Smooth muscle cell (in vitro differentiated cells): ENCODE data around the gene TYRP1. TPM values are rescaled to one million over a fixed set of nuclear protein-coding genes. Genes with fewer than 3 reads are reported as not detected.

Experiments
- DNase-seq: peaks from one replicate; lab custom pipeline; 2025; ENCODE audit not compliant: unreplicated experiment; lab: John Stamatoyannopoulos, UW
- H2AFZ ChIP-seq: fragments of 200-600 bp; sonication (generic); 2 replicates; pipeline ENCODE4 v1.6.0; 2016; ENCODE audit warnings: antibody characterized with exemption, low read depth, mild to moderate bottlenecking
- H3F3A ChIP-seq: fragments of 200-600 bp; sonication (generic); 2 replicates; pipeline ENCODE4 v1.6.0; 2017; ENCODE audit warnings: antibody characterized with exemption, low read depth
- H3K27ac ChIP-seq: fragments of 200-600 bp; sonication (generic); 2 replicates; pipeline ENCODE4 v1.5.1; 2016; ENCODE audit warnings: low read depth, mild to moderate bottlenecking
- H3K27me3 ChIP-seq: fragments of 200-600 bp; sonication (generic); 2 replicates; pipeline ENCODE4 v1.6.1; 2016; ENCODE audit warnings: low read depth, mild to moderate bottlenecking
- H3K36me3 ChIP-seq: fragments of 200-600 bp; sonication (generic); 2 replicates; pipeline ENCODE4 v1.5.1; 2016; ENCODE audit warnings: low read depth
- H3K4me1 ChIP-seq: fragments of 200-600 bp; sonication (generic); 2 replicates; pipeline ENCODE4 v1.5.1; 2016; ENCODE audit warnings: low read depth
- H3K4me2 ChIP-seq: fragments of 200-600 bp; sonication (generic); 2 replicates; pipeline ENCODE4 v1.6.0; 2016; ENCODE audit warnings: mild to moderate bottlenecking
- H3K4me3 ChIP-seq: fragments of 200-600 bp; sonication (generic); 2 replicates; pipeline ENCODE4 v1.5.1; 2016; ENCODE audit warnings: mild to moderate bottlenecking
- H3K79me2 ChIP-seq: fragments of 200-600 bp; sonication (generic); 2 replicates; pipeline ENCODE4 v1.6.0; 2016; ENCODE audit warnings: low read depth, mild to moderate bottlenecking
- H3K9ac ChIP-seq: fragments of 200-600 bp; sonication (generic); 2 replicates; pipeline ENCODE4 v1.6.0; 2016; ENCODE audit warnings: low read depth
- H3K9me3 ChIP-seq: fragments of 200-600 bp; sonication (generic); replicated peaks from 2 replicates; pipeline ENCODE4 v1.5.1; 2016; ENCODE audit warnings: low read depth
- H4K20me1 ChIP-seq: fragments of 200-600 bp; sonication (generic); 2 replicates; pipeline ENCODE4 v1.6.0; 2016; ENCODE audit warnings: low read depth
- WGBS: methylation state at CpG from one replicate; pipeline ENCODE4 v1.1.7; 2016; ENCODE audit warnings: low lambda C conversion rate; 5-methylcytosine and 5-hydroxymethylcytosine counted together
- polyA plus RNA-seq: library from polyadenylated mRNA; unstranded; fragments of >200 nt; fragmentation: Nextera tagmentation; extraction: Ambion mirVana; gene quantifications from 2 replicates; pipeline ENCODE4 v1.2.1, GENCODE V29; 2016
- total RNA-seq: library from RNA; depleted of rRNA; stranded (reverse); fragments of >200 nt; gene quantifications from 2 replicates; pipeline ENCODE4 v1.2.3, GENCODE V29; 2014
- TF ChIP-seq, protein P1 (sequence below): fragments of 200-600 bp; sonication (generic); IDR thresholded peaks from 2 replicates; pipeline ENCODE4 v1.5.1; 2017; ENCODE audit warnings: borderline replicate concordance, mild to moderate bottlenecking, antibody characterized with exemption; ENCODE audit not compliant: insufficient read depth, poor library complexity, severe bottlenecking

Gene TYRP1
- total and polyA plus RNA-seq, 2 experiments from 2014 or later, result 0.41 to 0.76 TPM

- WGBS, result 81% methylated on average over 5 of the region's 5 CpGs
- Histone ChIP-seq H3K9me3 (no peaks in the 10 kb centered on the region), H3K36me3 (no peaks in the 10 kb centered on the region), H4K20me1 (no peaks in the 10 kb centered on the region), H3K4me3 (no peak overlapping the region), H2AFZ (no peak overlapping the region), H3K9ac (no peak overlapping the region), H3K79me2 (no peaks in the 10 kb centered on the region), H3K4me2 (no peak overlapping the region), H3K4me1 (peaks cover 18% of the 10 kb centered on the region), H3K27me3 (no peaks in the 10 kb centered on the region), H3F3A (peaks cover 5% of the 10 kb centered on the region), H3K27ac (no peak overlapping the region)
- no peak for DNase-seq
- TF ChIP-seq, protein P1, sequence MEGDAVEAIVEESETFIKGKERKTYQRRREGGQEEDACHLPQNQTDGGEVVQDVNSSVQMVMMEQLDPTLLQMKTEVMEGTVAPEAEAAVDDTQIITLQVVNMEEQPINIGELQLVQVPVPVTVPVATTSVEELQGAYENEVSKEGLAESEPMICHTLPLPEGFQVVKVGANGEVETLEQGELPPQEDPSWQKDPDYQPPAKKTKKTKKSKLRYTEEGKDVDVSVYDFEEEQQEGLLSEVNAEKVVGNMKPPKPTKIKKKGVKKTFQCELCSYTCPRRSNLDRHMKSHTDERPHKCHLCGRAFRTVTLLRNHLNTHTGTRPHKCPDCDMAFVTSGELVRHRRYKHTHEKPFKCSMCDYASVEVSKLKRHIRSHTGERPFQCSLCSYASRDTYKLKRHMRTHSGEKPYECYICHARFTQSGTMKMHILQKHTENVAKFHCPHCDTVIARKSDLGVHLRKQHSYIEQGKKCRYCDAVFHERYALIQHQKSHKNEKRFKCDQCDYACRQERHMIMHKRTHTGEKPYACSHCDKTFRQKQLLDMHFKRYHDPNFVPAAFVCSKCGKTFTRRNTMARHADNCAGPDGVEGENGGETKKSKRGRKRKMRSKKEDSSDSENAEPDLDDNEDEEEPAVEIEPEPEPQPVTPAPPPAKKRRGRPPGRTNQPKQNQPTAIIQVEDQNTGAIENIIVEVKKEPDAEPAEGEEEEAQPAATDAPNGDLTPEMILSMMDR, result no peak
Observed at GRCh38 chr9:12716823-12717600, 23.8 kb downstream of the TYRP1 start.

DNA sequence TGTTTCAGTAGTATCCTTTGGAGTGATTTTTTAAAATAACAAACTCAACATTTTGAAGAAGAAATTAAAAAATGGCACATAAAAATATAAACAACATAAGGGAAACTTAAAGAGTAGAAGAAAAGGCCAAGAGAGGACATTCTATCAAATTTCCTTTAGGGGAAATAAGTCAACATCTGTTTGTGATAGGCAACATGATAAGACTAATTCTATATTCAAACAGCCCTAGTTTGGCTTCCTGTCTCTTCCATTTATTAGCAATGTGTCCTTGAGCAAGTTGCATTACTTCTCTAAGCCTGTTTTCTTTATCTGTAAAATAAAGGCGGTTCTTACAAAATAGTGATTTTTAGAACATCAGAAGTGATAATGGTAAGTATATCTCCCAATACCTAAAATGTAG lies 24.7 kb downstream of the TYRP1 start:
- H3K4me2 ChIP-seq, result peak overlapping the region; percentile 80
- no peaks in the 10 kb centered on the region for H3K79me2 ChIP-seq
- DNase-seq, result no peak
- H4K20me1 ChIP-seq, result no peaks in the 10 kb centered on the region
- WGBS, result 36% methylated on average over 1 of the region's 1 CpG
- peak overlapping the region; percentile 91 for H3K27ac ChIP-seq
- TF ChIP-seq, protein P1, result no peak
- H3K4me3 ChIP-seq, result no peak overlapping the region
- H3K27me3 ChIP-seq, result no peaks in the 10 kb centered on the region
- H3K4me1 ChIP-seq, result peaks cover 18% of the 10 kb centered on the region
- peaks cover 5% of the 10 kb centered on the region for H3F3A ChIP-seq
- no peaks in the 10 kb centered on the region for H3K36me3 ChIP-seq
- H3K9ac ChIP-seq, result no peak overlapping the region
- peak overlapping the region; percentile 48 for H2AFZ ChIP-seq
- H3K9me3 ChIP-seq, result no peaks in the 10 kb centered on the region

GRCh38 chr9:12718482-12719026 lies 25.4 kb downstream of the TYRP1 start:
- peaks cover 5% of the 10 kb centered on the region for H3F3A ChIP-seq
- H3K27ac ChIP-seq, result peak overlapping the region; percentile 91
- no peaks in the 10 kb centered on the region for H4K20me1 ChIP-seq
- H3K79me2 ChIP-seq, result no peaks in the 10 kb centered on the region
- DNase-seq, result peak; percentile 9
- no peaks in the 10 kb centered on the region for H3K9me3 ChIP-seq
- TF ChIP-seq, protein P1, result no peak
- H3K4me1 ChIP-seq, result peaks cover 18% of the 10 kb centered on the region
- no peaks in the 10 kb centered on the region for H3K36me3 ChIP-seq
- H3K9ac ChIP-seq, result peak overlapping the region; percentile 59
- H3K4me2 ChIP-seq, result peak overlapping the region; percentile 80
- 4% methylated on average over 7 of the region's 7 CpGs for WGBS
- H3K27me3 ChIP-seq, result no peaks in the 10 kb centered on the region
- peak overlapping the region; percentile 48 for H2AFZ ChIP-seq
- H3K4me3 ChIP-seq, result peak overlapping the region; percentile 27

- TF ChIP-seq, protein P1, result peak; percentile 55
- no peaks in the 10 kb centered on the region for H3K27me3 ChIP-seq
- H3K79me2 ChIP-seq, result no peaks in the 10 kb centered on the region
- no peaks in the 10 kb centered on the region for H4K20me1 ChIP-seq
- H3K4me1 ChIP-seq, result peaks cover 18% of the 10 kb centered on the region
- H3K9me3 ChIP-seq, result no peaks in the 10 kb centered on the region
- H2AFZ ChIP-seq, result no peak overlapping the region
- no peak for DNase-seq
- 3% methylated on average over 1 of the region's 1 CpG for WGBS
- H3K27ac ChIP-seq, result peak overlapping the region; percentile 91
- H3K9ac ChIP-seq, result peak overlapping the region; percentile 59
- peaks cover 5% of the 10 kb centered on the region for H3F3A ChIP-seq
- H3K36me3 ChIP-seq, result no peaks in the 10 kb centered on the region
- peak overlapping the region; percentile 80 for H3K4me2 ChIP-seq
- H3K4me3 ChIP-seq, result peak overlapping the region; percentile 27
Observed at GRCh38 chr9:12719431-12719830, 26.2 kb downstream of the TYRP1 start.
